ENCODE measurements around the gene FXYD7. TPM values are rescaled to one million over a fixed set of nuclear protein-coding genes. Genes with fewer than 3 reads are reported as not detected.

FXYD7 gene, protein sequence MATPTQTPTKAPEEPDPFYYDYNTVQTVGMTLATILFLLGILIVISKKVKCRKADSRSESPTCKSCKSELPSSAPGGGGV
- not detected for polyA plus RNA-seq (2012; ENCODE audit: insufficient read length, low read depth)

GRCh38 chr19:35143231-35143715 lies at the start of gene FXYD7:
Gene FXYD7 (plus strand): TSS chr19:35143255. CDS start chr19:35143334, 79 bp downstream.
- no peak for TF ChIP-seq FOXP2 (optimal IDR thresholded peaks at IDR 0.05; ENCODE audit: borderline replicate concordance, extremely low read depth, extremely low read length, insufficient read depth)
- no peak for TF ChIP-seq REST (IDR thresholded peaks at IDR 0.05; ENCODE audit: insufficient read depth in 1 of 2, low read depth in 2 of 2, low read length in 2 of 2)
- TF ChIP-seq TAF1 (IDR thresholded peaks at IDR 0.05; ENCODE audit: borderline replicate concordance, insufficient read depth, low read length), result no peak
- TF ChIP-seq SIN3A (IDR thresholded peaks at IDR 0.05; ENCODE audit: borderline replicate concordance, insufficient read depth, low read length), result no peak
- no peak for TF ChIP-seq POLR2AphosphoS5 (IDR thresholded peaks at IDR 0.05; ENCODE audit: low read depth, low read length)

DNA sequence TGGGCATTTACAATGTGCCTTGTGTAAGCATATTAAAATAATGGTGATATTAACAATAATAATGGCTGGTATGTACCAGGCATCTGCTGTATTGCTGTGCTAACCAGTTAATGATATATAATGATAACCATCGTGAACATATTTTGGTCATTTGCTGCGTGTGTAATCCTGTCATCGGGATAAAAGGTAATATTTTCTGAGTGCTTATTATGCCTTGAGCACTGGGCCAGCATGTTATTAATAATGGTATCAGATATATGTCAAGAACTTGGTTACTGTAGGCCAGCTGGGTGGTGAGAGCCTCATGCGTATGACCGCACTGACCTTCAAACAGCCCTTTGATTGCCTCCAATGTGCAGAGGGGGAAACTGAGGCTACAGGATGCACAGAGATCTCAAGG lies 49.6 kb upstream of the FXYD7 start:
- TF ChIP-seq REST (IDR thresholded peaks at IDR 0.05; ENCODE audit: insufficient read depth in 1 of 2, low read depth in 2 of 2, low read length in 2 of 2) (no peak), SIN3A (IDR thresholded peaks at IDR 0.05; ENCODE audit: borderline replicate concordance, insufficient read depth, low read length) (no peak), FOXP2 (optimal IDR thresholded peaks at IDR 0.05; ENCODE audit: borderline replicate concordance, extremely low read depth, extremely low read length, insufficient read depth) (no peak), TAF1 (IDR thresholded peaks at IDR 0.05; ENCODE audit: borderline replicate concordance, insufficient read depth, low read length) (no peak), POLR2AphosphoS5 (IDR thresholded peaks at IDR 0.05; ENCODE audit: low read depth, low read length) (no peak)

DNA sequence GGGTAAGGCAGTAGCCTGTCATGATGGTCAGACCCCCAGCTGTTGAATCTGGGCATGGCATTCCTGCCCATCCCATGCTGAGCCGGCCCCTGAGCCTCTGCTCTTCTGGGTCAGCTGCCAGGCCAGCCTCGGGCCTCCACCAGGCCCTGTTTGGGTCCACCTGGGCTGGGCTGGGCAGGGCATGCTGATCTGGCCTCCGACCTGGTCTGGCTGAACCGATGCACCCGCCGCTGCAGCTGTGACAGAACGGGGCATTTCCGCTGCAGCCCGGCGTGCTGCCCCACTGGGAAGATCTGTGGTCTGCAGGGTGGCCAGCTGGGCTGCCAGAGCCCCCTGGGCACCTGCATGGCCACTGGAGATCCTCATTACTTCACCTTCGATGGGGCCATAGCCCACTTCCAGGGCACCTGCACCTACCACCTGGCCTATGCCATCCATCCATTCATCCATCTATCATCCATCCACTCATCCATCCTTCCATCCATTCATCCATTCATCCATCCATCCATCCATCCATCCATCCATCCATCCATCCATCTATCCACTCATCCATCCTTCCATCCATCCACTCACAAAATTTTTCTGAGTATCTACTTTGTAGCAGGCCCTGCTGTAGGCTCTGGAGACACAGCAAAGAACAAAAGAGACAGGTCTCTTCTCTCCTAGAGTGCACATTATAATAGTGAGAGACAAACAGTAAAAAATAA lies 49.0 kb upstream of the FXYD7 start:
- no peak for TF ChIP-seq SIN3A (IDR thresholded peaks at IDR 0.05; ENCODE audit: borderline replicate concordance, insufficient read depth, low read length)

DNA sequence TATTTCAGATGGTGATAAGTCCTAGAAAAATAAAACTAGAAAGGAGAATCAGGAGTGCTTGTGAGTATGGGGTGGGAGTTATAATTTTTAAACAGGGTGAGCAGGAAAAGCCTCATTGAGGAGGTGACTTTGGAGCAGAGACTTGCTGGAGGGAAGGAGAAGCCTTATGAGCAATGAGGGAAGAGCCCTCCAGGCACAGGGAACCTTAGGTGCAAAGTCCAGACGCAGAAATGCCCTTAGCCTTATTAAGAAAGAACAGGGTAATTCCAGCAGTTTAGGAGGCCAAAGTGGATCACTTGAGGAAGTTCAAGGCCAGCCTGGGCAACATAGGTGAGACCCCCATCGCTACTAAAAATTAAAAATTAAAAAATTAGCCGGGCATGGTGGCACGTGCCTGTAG lies 48.4 kb upstream of the FXYD7 start:
- TF ChIP-seq FOXP2 (optimal IDR thresholded peaks at IDR 0.05; ENCODE audit: borderline replicate concordance, extremely low read depth, extremely low read length, insufficient read depth) (no peak), TAF1 (IDR thresholded peaks at IDR 0.05; ENCODE audit: borderline replicate concordance, insufficient read depth, low read length) (no peak), POLR2AphosphoS5 (IDR thresholded peaks at IDR 0.05; ENCODE audit: low read depth, low read length) (no peak), REST (IDR thresholded peaks at IDR 0.05; ENCODE audit: insufficient read depth in 1 of 2, low read depth in 2 of 2, low read length in 2 of 2) (no peak), SIN3A (IDR thresholded peaks at IDR 0.05; ENCODE audit: borderline replicate concordance, insufficient read depth, low read length) (no peak)

GRCh38 chr19:35095667-35096368 lies 47.2 kb upstream of the FXYD7 start:
- TF ChIP-seq REST (IDR thresholded peaks at IDR 0.05; ENCODE audit: insufficient read depth in 1 of 2, low read depth in 2 of 2, low read length in 2 of 2), result no peak
- no peak for TF ChIP-seq POLR2AphosphoS5 (IDR thresholded peaks at IDR 0.05; ENCODE audit: low read depth, low read length)
- no peak for TF ChIP-seq TAF1 (IDR thresholded peaks at IDR 0.05; ENCODE audit: borderline replicate concordance, insufficient read depth, low read length)
- no peak for TF ChIP-seq SIN3A (IDR thresholded peaks at IDR 0.05; ENCODE audit: borderline replicate concordance, insufficient read depth, low read length)
- TF ChIP-seq FOXP2 (optimal IDR thresholded peaks at IDR 0.05; ENCODE audit: borderline replicate concordance, extremely low read depth, extremely low read length, insufficient read depth), result no peak
